Umbilical cord (tissue), 2 donors: ENCODE measurements around the gene MRTFA. TPM values are rescaled to one million over a fixed set of nuclear protein-coding genes. Genes with fewer than 3 reads are reported as not detected.
"Not testable (repeated sequence)": the region's sequence is repeated elsewhere in the genome, so short reads cannot be mapped to it uniquely, and the experiment has no call there.

Experiments used
- DNase-seq: peaks from one replicate; pipeline ENCODE4 v3.0.0-alpha.2; 2015; ENCODE audit warnings: low spot score
- total RNA-seq: library from RNA; depleted of rRNA; stranded (reverse); fragments of >200 nt; gene quantifications from one replicate; pipeline ENCODE4 v1.2.3, GENCODE V29; 2014; ENCODE audit warnings: low replicate concordance; ENCODE audit not compliant: insufficient read depth

MRTFA gene
- total RNA-seq, result 85.2 TPM

DNA sequence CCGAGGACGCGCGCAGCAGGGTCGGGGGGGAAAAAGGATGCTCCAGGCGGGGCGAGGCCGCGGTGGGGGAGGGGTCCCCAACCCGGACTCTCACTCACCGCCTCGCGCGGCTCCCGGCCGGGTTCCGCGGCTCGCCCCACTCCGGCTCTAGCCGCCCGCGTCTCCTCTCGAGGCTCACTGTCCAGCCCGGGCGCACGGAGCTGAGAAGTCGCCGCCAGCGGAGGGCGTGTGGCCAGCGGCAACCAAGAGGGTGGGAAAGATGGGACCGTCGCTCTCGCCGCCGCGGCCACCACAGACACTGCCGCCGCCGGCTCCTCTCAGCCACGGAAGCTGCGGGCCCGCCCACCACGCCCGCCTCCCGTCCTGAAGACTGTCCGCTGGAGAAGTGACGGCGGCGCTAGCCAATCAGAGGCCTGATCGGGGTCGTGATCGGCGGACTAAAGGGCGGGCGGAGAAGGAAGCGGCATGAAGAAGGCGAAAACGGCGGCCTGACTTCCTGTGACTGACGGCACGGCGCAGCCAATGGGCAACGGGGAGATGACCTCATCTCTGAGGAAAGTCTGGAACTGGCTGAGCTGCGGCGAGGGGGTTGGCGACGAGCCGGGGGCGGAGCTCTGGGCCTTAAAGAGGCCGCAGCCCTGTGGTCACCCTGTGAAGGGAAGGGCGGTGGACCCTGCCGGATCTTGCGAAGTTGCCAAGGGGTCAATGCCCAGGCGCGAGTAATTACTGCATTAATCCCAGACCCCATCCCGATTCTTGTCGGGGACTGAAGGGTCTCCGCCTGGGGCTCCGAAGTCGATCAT lies at the start of gene MRTFA:
TSS of gene MRTFA (minus strand) at position 340 of the 803 bp plus-strand sequence.
- peak; percentile 100 for DNase-seq

DNA sequence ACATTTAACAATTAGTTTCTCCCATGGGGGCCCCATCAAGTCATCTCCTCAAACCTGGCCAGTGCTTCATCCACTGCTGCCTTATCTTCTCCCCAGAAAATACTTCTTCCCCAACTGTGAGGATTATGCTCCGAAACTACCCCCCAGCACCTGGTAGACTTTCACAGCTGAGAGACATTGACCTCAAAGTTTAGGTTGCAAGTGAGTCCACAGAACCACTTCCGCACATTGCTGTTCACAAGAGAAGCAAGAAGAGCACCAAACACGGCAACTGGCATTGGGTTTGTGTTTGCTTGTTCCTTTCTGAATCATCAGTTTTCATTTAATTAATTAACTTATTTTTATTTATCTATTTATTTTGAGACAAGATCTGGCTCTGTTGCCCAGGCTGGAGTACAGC lies 48.9 kb upstream of the MRTFA start:
- DNase-seq, result no peak

DNA sequence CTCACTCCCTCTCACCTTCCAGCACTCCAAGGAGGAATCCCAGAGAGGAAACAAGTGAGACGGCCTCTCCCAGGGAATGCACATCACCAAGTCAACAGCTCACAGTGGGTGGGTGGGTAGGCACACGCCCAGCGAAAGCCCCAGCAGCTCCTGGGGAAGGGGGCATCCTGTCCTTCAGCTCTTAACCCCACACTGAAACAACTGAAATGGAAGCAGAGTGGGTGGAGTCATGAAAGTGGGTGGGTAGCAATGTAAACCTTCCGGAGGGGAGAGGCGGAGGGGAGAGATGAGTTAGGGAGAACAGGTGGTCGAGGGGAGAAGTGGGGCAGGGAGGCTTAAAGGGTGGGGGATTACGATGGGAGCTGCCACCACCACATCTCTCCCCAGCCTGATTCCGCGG lies 48.2 kb upstream of the MRTFA start:
- no peak for DNase-seq

DNA sequence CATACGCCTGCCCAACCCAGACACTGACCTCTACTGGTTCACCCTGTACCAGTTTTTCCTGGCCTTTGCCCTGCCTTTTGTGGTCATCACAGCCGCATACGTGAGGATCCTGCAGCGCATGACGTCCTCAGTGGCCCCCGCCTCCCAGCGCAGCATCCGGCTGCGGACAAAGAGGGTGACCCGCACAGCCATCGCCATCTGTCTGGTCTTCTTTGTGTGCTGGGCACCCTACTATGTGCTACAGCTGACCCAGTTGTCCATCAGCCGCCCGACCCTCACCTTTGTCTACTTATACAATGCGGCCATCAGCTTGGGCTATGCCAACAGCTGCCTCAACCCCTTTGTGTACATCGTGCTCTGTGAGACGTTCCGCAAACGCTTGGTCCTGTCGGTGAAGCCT lies 44.9 kb upstream of the MRTFA start:
- no peak for DNase-seq

DNA sequence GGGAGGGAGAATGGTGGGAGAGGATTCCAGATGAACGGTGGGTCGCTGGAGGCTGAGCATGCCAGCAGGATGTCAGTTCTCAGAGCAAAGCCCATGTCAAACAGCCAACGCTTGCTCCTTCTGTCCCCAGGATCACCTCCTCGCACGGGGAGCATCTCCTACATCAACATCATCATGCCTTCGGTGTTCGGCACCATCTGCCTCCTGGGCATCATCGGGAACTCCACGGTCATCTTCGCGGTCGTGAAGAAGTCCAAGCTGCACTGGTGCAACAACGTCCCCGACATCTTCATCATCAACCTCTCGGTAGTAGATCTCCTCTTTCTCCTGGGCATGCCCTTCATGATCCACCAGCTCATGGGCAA lies 44.3 kb upstream of the MRTFA start:
- no peak for DNase-seq

DNA sequence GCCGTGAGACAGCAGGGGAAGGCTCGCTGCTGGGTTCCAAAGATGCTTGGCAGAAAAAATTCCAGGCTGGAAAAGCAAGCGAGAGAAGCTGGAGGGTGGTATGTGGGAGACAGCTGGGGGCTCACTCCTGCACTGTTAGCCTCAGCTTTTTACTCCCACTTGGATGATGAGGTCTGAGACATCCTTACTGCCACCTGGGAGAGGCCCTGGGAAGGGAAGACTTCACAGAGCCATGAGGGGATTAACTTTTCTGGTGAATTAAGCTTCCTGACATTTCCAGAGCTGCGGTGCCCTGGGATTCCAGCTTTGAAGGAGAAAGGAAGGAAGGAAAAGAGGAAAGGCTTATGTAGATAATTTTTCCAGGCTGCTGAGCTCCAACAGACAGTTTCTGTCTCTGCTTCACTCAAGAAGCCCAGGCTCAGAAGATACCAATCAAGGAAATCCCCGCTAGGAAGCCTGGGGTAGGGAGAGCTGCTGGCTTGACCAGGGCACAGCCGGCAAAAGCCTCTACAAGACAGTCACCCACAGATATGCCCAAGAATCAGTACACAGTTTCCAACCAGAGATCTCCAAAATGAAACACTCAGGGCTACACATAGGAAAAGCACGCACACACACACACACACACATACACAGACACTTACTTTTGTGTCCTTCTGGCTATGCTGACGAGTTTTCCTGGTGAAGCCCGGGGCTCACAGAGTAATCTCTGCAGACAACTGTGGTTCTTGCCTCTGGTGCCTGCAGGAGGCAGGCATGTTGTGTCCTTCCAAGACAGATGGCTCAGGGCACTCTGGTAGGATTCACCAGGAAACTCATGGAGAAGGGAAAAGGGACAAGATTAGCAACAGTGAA lies 43.7 kb upstream of the MRTFA start:
- DNase-seq, result peak; percentile 77

DNA sequence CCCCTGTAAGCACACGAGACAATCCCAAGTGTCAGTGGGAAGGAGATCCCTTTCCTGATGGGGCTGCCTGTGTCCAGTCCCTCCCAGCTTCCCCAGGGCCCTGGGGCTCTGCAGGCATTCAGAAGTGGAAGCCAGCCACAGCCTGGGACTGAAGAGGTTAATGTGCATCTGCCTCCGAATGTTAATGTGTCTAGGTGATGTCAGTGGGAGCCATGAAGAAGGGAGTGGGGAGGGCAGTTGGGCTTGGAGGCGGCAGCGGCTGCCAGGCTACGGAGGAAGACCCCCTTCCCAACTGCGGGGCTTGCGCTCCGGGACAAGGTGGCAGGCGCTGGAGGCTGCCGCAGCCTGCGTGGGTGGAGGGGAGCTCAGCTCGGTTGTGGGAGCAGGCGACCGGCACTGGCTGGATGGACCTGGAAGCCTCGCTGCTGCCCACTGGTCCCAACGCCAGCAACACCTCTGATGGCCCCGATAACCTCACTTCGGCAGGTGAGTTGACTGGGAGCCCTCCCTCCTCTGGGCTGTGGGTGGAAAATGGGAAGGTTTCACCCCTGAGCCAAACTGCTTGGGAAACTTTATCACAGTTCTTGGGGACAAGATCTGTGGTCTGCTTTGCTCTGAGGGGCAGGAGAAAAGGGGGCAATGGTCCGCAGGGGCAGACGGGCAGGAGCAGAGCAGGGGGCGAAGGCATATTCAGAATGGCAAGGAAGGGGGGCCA lies 42.9 kb upstream of the MRTFA start, which contains the start of gene MCHR1:
TSS of gene MCHR1 (plus strand) at position 236 of the 715 bp plus-strand sequence. CDS start at position 405, 169 bp downstream.
- no peak for DNase-seq

DNA sequence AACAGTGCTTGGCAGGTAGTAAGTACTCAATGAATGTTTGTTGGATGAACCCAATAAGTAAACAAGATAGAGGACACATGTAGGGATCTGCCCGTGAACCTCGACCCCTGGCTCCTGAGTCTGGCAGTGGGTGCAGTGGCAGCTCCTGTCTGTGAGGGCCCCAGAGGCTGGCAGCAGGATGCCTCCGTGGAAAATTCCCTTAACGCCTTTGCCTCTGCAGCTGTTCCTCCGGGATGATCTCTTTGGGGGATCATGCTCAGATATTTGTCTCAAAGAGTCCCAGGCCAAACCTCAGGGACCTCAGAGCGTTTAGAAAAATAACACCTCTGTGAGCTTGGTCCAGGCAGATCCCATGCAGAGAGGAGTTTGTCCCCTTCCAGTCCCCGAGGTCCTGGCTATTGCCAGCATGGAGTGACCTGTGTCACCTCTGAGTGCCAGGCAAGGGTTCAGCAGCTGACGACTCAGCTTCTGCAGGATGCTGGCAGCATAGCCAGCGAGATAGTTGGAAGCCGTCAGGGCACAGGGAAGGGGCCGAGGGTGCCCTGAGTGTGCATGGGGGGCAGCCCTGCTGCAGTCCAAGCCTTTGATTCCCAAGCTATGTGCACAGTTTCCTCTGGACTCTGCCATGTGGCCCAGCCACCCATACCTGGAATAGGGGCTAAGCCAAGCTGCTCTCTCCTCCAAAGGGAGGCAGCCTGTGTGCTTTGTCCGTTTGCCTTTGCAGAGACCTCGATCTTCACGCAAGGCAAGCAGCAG lies 42.2 kb upstream of the MRTFA start:
- no peak for DNase-seq

DNA sequence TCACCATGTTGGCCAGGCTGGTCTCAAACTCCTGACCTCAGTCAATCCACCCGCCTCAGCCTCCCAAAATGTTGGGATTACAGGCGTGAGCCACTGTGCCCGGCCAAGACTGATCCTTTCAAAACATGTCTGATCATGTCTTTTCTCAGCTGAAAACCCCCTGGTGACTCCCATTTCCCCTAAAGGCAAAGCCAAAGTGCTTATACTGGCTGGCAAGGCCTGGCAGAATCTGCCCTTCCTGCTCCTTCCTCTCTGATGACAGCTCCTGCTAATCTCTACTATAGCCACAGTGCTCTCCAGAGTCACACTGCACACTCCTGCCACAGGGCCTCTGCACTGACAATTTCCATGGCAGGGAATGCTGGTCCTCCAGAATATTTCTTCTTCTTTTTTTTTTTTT lies 40.1 kb upstream of the MRTFA start:
- no peak for DNase-seq

DNA sequence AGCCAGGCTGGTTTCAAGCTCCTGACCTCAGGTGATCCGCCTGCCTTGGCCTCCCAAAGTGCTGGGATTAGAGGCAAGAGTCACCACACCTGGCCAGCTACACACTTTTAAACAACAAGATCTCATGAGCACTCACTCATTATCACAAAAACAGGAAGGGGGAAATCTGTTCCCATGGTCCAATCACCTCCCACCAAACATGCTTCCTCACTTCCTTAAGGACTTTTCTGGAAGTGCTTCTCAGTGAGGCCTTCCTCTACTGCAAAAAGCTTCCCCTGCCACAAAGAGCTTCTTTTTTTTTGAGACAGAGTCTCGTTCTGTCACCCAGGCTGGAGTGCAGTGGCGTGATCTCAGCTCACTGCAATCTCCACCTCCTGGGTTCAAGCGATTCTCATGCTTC lies 39.6 kb upstream of the MRTFA start:
- DNase-seq, result not testable (repeated sequence)

DNA sequence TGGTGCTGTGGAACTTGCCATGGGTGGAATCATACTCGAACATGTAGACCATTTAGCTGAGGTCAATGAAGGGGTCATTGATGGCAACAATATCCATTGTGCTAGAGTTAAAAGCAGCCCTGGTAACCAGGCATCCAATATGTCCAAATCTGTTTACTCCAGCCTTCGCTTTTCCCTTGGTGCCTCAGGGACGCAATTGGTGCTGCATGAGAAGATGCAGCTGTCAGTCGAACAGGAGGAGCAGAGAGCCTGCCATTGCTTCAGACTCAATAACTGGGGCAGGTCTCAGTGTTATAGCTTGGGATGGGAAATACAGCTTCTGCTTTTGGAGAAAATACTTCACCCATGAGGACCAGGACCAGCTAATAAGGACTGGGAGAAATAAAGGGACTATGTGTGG lies 37.8 kb upstream of the MRTFA start:
- DNase-seq, result no peak

DNA sequence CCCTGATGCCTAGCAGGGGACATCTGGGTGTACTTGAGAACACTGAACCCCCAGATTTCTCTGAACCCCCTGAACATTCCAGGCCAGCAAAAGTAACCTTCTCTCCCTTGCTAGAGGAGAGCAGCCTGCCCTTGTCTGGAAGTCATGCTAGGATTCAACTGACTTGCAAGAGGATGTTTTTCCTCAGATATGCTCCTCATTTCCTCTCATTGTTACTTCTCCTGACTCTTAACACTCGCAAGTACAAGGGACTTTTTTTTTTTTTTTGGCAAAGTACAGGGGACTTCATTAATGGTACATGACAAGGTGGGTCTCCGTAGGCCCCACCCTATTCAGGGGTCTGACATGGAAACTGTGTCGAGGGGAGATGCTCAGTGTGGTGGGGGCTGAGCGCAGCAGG lies 36.5 kb upstream of the MRTFA start:
- no peak for DNase-seq

DNA sequence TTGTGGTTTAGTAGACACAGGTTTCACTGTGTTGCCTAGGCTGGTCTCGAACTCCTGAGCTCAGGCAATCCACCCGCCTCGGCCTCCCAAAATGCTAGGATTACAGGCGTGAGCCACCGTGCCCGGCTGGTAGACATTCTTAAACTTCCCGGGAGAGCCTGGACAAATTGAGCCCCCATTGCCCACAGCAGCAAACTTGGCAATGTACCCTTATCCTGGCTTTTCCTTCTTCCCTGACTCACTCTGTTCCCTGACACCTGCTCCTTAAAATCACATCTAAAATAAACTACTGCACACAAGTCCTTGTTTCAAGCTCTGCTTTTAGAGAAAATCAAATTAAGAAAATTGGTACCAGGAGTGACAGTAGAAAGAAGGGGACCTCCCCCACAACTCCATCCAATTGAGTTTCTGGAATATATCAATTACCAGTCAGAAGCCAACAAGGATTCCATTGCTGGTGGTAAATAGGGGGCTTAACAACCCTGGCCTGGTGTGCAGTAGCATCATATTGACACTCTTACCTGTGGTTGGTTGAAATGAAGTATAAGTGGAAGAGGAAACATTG lies 35.4 kb upstream of the MRTFA start:
- no peak for DNase-seq

DNA sequence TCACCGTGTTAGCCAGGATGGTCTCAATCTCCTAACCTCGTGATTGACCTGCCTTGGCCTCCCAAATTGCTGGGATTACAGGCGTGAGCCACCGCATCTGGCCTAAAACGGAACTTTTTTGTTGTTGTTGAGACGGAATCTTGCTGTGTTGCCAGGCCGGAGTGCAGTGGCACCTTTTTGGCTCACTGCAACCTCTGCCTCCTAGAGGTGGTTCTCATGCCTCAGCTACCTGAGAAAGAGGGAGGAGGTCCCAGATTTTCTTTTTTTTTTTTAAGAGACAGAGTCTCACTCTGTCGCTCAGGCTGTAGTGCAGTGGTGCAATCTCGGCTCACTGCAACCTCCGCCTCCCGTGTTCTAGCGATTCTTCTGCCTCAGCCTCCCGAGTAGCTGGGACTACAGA lies 34.9 kb upstream of the MRTFA start:
- DNase-seq, result no peak

DNA sequence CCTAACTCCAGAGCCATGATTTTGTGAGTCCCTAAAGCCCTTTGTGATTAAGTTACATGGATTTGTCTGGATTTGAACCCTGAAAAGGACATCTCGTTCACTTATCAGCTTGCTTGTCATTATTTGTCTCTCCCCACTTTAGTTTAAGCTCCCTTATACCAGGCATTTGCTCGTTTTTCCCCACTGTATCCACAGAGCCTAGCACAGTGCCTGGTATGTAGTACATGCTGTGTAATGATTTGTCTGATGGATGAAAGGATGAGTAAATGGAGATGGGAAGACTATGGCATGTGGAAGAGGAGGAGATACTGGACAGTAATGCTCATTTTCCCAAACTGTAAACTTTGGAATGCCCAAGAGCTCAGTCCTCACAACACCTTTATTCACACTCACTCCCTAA lies 33.5 kb upstream of the MRTFA start:
- DNase-seq, result no peak

DNA sequence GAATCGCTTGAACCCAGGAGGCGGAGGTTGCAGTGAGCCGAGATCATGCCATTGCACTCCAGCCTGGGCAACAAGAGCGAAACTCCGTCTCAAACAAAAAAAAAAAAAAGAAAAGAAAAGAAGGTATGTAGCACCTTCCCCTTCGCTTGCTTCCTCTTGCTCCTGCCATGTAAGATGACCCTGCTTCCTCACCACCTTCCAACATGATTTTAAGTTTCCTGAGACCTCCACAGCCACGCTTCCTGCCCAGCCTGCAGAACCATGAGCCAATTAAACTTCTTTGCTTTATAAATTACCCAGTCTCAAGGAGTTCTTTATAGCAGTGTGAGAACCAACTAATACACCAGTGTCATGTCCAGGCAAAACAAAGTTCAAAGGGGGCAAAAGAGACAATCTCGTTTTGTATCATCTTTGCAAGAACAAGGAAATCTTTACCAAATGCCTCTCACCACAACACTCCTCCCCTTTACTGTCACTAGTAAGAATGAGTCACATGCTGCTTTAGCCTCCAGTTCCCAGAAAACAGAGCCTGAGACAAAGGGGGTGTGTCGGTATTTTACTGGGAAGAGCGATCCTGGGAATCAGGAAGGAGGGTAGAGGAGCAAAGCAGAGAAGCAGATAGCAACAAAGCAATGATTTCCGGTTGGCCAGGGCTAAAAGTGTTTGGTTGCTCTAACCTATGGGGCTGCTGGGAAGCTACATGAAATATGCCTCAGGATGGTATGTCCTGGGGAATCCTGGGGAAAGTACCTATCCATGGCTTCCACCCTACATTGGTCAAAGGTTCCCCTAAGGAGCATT lies 32.3 kb upstream of the MRTFA start:
- DNase-seq, result peak; percentile 62

DNA sequence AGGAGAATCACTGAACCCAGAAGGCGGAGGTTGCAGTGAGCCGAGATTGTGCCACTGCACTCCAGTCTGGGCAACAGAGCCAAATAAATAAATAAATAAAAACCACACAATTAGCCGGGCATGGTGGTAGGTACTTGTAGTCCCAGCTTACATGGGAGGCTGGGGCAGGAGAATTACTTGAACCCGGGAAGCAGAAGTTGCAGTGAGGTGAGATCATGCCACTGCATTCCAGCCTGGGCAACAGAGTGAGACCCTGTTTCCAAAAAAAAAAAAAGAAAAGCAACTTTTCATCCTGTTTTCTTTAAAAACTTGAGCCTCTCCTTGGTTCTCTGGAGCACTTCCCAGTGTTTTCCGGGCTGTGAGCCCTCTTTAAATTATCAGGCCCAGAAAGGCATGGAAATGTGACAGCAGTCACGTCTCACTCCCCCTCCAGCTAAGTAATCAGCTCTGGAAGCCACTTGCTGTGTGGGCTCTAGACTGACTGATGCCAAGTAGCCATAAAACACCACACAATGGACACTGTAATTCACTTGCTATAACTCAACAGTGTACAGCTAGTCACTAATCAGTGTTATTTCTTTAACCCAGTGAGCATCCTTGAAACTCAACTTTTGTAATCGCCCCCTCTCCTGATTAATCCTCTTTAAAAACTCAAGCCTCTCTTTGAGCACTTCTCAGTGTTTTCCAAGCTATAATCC lies 29.8 kb upstream of the MRTFA start:
- peak; percentile 83 for DNase-seq

DNA sequence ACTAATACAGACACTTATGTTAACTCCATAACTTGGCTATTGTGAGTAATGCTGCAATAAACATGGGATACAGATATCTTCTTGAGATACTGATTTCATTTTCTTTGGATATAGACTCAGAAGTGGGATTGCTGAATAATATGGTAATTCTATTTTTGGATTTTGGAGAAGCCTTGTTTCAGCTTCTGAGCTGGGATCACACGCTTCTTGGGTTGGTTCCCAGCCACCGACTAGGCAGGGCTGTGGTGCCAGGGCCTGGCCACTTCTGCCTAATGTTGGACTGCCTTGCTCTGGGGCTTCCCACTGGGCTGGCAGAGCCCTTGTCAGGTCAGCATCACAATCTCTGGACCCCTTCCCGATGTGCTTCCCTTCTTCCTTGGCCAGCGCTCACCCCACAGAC lies 28.8 kb upstream of the MRTFA start:
- DNase-seq, result peak; percentile 88

DNA sequence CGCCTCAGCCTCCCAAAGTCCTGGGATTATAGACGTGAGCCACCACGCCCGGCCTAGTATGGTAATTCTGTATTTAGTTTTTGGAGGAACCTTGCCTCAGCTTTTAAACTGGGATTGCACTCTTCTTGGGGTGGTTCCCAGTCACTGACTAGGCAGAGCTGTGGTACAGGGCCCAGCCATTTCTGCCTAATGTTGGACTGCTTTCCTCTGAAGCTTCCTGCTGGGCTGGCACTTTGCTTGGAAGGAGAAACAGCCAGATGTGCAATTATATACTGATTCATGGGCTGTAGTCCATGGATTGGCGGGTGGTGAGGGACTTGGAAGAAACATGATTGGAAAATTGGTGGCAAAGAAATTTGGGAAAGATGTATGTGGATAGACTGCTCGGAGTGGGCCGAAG lies 25.2 kb upstream of the MRTFA start:
- no peak for DNase-seq

DNA sequence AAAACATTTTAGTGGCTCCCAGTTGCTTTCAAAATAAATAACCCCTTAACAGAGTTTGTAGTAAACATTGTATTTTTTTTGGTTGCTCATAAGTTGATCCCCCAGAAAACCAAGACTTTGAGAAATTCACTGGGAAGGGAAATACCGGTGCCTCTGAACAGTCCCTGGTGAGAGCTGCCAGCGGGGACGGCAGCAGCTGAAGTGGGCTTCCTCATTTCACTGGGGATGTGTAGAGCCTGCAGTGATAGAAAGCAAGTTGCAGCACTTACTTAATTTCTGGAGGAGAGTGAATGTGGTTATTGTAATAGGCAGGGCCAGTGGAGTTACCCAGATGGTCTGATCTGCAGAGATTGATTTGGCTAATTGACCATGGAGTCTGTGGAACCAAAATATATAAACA lies 24.2 kb upstream of the MRTFA start:
- no peak for DNase-seq
